HK-2 (cell line): ENCODE measurements around the gene TSPAN11.
A peak's percentile ranks its signal among the peaks of the same experiment; 100 is the strongest.

Experiments
- DNase-seq: peaks from one replicate; pipeline ENCODE4 v3.0.0-alpha.2; 2018; ENCODE audit not compliant: unreplicated experiment

Gene TSPAN11

GRCh38 chr12:30979371-30980259 is 53.1 kb downstream of the TSPAN11 start:
- no peak for DNase-seq

DNA sequence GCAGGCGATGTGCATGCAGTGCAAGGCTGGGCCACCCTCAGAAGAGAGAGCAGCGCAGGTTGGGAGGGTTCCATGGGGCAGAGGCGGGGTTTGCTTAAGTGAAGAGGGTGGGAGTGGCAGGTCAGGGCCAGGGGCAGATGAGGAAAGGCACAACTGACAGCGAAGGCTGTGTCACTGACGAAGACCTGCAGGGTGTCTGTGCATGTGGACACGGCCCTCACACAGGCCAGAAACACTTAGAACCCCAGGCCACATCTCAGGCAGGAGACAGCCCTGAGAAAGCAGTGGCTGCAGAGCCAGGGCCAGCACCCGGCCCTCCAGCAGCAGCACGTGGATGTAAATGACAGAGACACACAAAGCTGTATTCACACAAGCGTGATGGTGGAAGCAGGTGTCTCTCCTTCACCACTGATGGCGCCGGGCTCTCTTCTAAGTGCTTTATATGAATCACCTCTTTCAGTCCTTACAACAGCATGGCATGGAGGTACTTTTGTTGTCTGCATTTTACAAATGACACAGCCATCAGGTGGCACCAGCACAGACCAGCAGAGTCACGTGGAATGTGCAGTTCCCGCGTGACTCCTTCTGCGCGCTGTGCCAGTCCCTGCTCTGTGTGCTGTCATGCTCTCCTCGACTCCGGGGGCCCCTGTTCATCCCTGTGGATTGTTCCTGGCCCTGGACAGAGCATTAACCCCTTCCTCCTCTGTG is 54.6 kb downstream of the TSPAN11 start:
- no peak for DNase-seq

- DNase-seq: no peak
Observed at GRCh38 chr12:30982413-30982812, 55.9 kb downstream of the TSPAN11 start.

- DNase-seq: peak; percentile 53
Observed at GRCh38 chr12:30985814-30986452, 59.4 kb downstream of the TSPAN11 start.

GRCh38 chr12:30988086-30988485 is 61.5 kb downstream of the TSPAN11 start:
- no peak for DNase-seq

DNA sequence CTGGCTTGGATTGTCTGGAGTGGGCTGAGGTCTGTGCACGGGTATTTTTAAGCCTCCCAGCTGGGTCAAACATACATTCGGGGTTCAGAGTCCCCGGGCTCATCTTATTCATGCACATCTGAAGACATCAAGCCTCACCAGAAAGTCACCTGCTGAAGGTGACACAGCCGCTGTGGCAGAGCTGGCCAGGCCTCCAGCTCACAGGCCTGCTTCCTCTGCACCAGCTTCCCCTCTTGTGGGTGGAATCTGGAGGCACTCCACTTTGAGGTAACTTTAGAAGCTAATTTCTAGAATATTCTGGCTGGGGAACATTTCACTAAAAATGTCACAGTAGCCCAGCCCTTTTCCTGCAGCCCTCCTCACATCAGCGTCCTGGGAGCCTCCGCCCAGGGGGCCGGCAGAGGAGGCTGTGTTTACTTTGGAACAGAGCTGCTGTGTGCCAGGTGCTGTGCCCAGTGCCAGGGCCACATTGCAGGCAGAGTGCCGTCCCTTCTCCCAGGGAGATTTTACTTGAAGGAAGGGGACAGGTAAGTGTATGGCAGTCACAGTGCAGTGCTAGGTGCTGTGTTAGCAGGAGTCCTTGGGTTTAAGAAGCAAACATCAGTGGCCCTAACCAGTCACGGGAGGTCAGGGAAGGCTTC is 62.2 kb downstream of the TSPAN11 start:
- no peak for DNase-seq

DNA sequence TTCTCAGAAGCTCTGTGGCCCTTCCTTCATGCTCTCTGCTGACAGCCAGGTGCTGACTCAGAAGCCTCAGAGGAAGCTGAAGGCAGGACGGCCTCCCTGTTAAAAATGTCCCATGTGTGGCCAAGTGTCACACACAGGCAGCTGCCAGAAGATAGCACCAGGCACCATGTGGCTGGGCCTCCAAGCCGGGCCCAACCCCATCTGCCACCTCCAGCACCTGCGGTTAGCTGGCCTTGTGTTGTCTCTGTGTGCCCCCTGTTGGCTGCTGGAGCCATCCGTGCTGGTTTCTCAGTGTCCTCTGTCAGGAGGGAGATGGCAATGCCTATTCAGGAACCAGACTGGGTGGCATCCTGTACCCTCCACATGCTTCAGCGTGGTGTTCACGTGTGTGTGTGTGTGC is 63.2 kb downstream of the TSPAN11 start:
- DNase-seq: peak; percentile 24

DNA sequence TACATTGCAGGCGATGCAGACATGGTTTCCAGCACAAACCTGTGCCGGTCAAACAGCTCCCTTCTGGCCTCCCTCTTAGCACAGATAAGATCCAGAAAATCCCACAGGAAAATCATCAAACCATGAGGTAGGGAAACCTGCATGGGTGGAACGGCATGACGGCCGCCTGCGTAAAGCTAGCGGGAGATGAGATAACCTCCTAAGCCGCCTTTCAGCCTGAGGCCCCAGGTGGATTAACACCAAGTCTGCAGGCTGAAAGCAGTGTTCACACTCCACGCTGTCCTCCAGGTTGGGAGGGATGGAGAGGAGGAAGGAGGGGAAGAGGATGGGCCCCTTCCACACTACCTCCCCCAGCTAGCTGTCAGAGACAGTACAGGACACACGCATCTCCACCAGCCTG is 63.8 kb downstream of the TSPAN11 start:
- DNase-seq: no peak

- no peak for DNase-seq
Observed at GRCh38 chr12:30990776-30991175, 64.2 kb downstream of the TSPAN11 start.

DNA sequence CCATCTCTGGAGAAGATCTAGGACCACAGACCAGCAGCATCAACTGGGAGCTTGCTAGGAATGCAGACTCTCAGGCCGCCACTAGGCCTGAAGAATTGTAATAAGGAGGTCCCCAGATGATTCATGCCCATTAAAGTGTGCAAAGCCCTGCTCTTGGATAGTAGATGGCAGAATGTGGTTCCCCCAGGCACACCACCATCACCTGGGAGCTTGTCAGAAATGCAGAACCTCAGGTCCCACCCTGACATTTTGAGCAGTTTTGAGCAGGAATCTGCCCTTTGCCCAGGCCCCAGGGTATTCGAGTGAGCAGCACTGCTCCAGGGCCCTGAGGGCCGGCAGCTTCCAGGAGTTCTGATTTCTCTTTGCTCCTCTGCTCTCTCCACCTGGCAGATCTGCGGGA is 64.9 kb downstream of the TSPAN11 start:
- DNase-seq: no peak

DNA sequence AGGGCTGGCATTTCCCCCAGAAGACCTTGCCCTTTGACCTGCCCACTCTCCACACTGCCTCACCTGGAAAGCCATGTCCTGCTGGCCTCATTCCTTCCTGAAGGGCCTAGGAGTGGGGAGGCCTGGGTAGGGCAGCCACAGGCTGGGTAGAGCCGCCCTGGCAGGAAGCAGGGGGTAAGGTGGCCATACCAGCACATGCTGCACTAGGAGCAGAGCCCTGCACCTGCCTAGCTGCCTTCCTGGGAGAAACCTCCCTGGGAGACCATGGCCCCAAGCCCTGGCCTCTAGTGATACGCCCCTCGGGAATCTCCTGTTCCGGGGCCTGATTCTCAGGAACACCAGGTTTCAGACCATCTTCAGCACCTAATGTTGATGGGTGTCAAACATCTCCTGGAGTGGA is 65.8 kb downstream of the TSPAN11 start:
- no peak for DNase-seq

- DNase-seq: no peak
Observed at GRCh38 chr12:30993766-30994165, 67.2 kb downstream of the TSPAN11 start.

- DNase-seq: no peak
Observed at GRCh38 chr12:30994274-30994673, 67.7 kb downstream of the TSPAN11 start.

DNA sequence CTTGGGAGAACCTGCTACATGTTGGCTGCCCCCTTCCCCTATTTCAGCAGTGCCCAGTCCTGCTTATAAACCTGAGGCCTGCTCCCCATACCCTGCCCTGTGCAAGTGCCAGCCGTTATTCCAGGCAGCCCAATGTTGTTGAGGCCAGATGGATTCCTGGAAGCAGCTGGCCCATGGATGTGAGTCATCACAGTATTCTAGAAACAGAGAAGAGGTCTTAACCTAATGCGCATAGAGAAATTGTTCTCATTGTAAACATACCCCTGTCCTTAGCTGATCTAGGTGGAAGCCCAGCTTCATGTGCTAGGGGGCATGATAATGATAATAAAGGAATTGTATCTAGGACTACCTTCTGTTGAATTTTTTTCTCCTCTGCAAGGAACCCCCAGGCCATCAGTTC is 69.7 kb downstream of the TSPAN11 start:
- DNase-seq: peak; percentile 25

DNA sequence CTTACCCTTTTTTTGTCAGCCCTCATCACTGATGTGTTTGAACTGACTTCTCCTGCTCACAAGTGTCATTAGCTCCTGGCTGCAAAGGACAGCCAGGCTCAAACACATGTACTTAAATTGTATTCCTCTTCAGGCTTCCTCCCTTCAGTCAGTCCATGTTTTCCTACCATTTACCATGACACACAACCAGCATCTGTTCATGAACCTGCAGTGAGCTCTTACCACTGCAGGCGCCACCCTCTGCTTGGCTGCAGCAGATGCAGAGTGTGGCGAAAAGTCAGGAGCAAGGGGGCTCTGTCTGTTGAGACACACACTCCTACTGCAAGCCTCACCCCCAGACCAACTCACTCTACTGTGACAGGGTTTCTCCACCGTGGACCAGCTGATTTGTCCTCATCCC is 70.2 kb downstream of the TSPAN11 start:
- no peak for DNase-seq

DNA sequence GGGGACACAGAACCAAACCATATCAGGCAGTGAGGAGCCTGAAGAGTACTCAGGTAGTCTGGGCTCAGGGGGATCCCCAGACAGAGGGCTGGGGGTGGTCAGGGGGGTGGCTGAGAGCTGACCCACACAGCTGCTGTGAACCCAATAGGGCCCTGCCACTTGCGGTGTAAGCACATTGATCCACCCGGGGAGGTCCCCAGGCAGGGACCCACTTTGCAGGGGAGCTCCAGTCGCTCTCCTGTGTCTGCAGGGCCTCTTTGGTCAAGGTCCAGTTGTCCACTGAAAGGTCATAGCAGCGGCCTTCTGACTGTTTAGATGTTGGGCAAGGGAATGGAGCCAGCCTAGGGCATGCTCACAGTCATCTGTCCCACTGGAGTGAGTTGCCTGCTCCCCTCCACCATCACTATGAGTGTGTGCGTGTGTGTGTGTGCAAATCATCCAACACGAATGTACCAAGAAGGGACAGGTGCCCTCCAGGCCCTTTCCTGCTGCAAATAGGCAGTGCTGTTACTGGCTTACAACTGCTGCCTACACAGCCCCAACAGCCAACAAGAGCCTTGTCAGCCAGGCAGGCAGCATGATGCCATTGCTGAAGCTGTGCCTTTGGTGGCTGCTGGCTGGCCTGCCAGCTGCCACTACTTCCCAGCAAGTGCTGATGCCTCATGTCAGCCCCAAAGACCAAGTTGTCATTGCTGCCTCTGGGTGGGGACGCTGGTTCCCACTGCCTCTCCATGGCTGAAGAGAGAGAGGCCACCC is 71.3 kb downstream of the TSPAN11 start:
- no peak for DNase-seq

GRCh38 chr12:30999011-30999410 is 72.5 kb downstream of the TSPAN11 start:
- no peak for DNase-seq

DNA sequence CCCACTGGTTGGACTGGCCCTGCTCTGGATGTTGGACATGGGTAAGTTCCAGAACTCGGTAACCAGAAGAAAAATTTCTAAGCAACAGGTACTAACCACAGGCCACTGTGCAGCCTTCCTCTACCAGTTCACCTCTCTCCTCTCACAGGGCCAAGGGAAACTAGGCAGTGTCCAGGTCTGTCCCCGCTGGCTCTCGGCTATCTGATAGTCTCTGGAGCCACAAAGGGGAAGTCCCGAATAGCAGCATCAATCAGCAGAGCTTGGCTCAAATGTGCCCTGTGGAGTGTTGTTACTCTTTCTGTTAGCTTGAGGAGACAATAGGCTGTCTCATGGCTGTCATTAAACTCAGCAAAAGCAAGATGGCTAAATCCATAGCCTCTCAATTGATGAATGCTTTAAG is 73.2 kb downstream of the TSPAN11 start:
- DNase-seq: no peak

GRCh38 chr12:31000751-31001150 is 74.2 kb downstream of the TSPAN11 start:
- DNase-seq: no peak

DNA sequence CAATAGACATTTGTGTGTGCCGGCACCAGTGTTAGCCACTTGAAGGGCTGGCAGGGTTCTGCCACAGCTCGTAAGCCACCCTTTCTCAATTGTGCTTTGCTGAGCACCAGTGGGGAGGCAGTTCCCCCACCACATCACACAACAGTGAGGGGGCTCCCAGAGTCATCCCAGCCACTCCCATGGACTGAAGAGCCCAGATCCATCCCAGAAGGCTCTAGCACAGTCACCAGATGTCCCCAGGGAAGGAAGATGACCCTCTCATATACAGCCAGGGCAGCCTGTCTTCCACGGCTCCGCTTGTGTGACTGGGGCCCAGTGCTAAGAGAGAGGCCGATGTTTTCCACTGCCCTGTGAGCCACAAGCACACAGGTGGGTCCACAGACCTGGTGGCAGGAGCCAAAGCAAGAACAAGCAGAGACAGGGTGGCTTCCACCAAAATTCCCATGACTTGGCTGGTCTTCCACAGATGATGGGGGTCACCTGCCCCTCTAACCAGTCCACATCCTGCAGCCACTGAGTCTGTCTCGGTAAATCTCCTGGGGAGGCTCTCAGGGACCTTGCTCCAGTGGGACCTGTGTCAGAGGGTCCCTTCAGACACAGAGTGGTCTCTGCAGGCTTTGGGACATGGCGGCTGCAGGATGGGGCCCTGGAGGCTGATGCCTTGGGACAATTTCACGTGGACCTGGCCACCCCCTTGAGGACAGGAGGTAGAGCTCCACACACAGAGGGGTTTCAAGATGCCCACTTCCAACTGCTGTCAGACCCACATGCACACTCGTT is 75.2 kb downstream of the TSPAN11 start:
- DNase-seq: no peak

DNA sequence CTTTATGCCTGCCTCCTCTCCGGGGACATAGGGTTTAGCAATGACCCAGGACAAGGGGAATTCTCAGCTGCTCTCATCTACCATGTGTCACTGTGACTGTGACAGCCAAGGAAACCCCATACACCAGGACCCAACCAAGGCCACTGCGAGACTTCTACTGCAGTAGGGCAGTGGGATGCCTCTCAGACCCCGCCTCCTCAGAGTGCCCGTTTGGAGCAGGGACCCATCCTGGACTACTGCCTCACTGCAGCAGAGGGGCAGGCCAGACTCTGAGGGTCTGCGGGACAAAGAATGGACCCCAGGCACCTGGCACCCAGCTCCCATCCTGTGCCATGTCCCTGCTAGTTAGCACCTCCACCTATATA is 75.8 kb downstream of the TSPAN11 start:
- DNase-seq: no peak
